Measurements from ENCODE around the gene TCF4.

Gene TCF4

GRCh38 chr18:55275039-55275901 is 312.7 kb downstream of the TCF4 start:
- no peak for DNase-seq

- DNase-seq, result no peak
Observed at GRCh38 chr18:55272510-55273243, 315.3 kb downstream of the TCF4 start.

GRCh38 chr18:55269622-55270021 is 318.4 kb downstream of the TCF4 start:
- DNase-seq, result no peak

- no peak for DNase-seq
Observed at GRCh38 chr18:55268628-55269275, 319.2 kb downstream of the TCF4 start.

GRCh38 chr18:55268151-55268601 is 319.8 kb downstream of the TCF4 start:
- no peak for DNase-seq

- DNase-seq, result no peak
Observed at GRCh38 chr18:55266981-55267380, 321.0 kb downstream of the TCF4 start.

GRCh38 chr18:55265984-55266383 is 322.0 kb downstream of the TCF4 start:
- no peak for DNase-seq

GRCh38 chr18:55265130-55265675 is 322.8 kb downstream of the TCF4 start:
- DNase-seq, result no peak

- DNase-seq, result no peak
Observed at GRCh38 chr18:55264108-55264507, 323.9 kb downstream of the TCF4 start.

GRCh38 chr18:55262021-55262560 is 325.9 kb downstream of the TCF4 start:
- DNase-seq, result no peak

- no peak for DNase-seq
Observed at GRCh38 chr18:55261253-55261652, 326.7 kb downstream of the TCF4 start.

- DNase-seq, result no peak
Observed at GRCh38 chr18:55258088-55258487, 329.9 kb downstream of the TCF4 start.

- DNase-seq, result no peak
Observed at GRCh38 chr18:55256929-55257289, 331.1 kb downstream of the TCF4 start.

- no peak for DNase-seq
Observed at GRCh38 chr18:55256226-55256928, 331.6 kb downstream of the TCF4 start.

- no peak for DNase-seq
Observed at GRCh38 chr18:55253814-55254213, 334.2 kb downstream of the TCF4 start.

- no peak for DNase-seq
Observed at GRCh38 chr18:55252901-55253300, 335.1 kb downstream of the TCF4 start.

GRCh38 chr18:55252053-55252675 is 335.8 kb downstream of the TCF4 start:
- DNase-seq, result no peak

GRCh38 chr18:55251254-55251971 is 336.6 kb downstream of the TCF4 start:
- no peak for DNase-seq

- no peak for DNase-seq
Observed at GRCh38 chr18:55250768-55251173, 337.2 kb downstream of the TCF4 start.

- DNase-seq, result no peak
Observed at GRCh38 chr18:55249550-55249949, 338.4 kb downstream of the TCF4 start.

GRCh38 chr18:55248495-55248894 is 339.5 kb downstream of the TCF4 start:
- no peak for DNase-seq
